Stimulated activated naive CD8-positive, alpha-beta T cell treated with anti-CD3 and anti-CD28 coated beads, Interleukin-15, amount 100 ng/mL, for 72 hours (primary cell): ENCODE data around the gene PLAA.
A peak's percentile ranks its signal among the peaks of the same experiment; 100 is the strongest.

Experiments used
- ATAC-seq: fragments of 150-1000 bp; cut with Tn5 transposase; 2 replicates; pipeline ENCODE4 v1.10.0; 2021; ENCODE audit warnings: mild to moderate bottlenecking, moderate library complexity
- DNase-seq, 2 donors: peaks; one replicate each; pipeline ENCODE4 v3.0.0; 2021 to 2022
- H3K27ac Mint-ChIP-seq, 2 donors: one replicate each; pipeline ENCODE4 v1.8.0; 2022; ENCODE audit warnings: mild to moderate bottlenecking in 2 of 2, mixed read lengths in 2 of 2, moderate library complexity in 2 of 2
- H3K27me3 Mint-ChIP-seq: one replicate; pipeline ENCODE4 v1.8.0; 2022; ENCODE audit warnings: mixed read lengths
- H3K4me1 Mint-ChIP-seq: one replicate; pipeline ENCODE4 v1.8.0; 2022; ENCODE audit warnings: mild to moderate bottlenecking, mixed read lengths
- H3K4me3 Mint-ChIP-seq, 2 donors: one replicate each; pipeline ENCODE4 v1.8.0; 2022; ENCODE audit warnings: mild to moderate bottlenecking in 2 of 2, mixed read lengths in 2 of 2, moderate library complexity in 1 of 2
- H3K9me3 Mint-ChIP-seq, 2 donors: one replicate each; pipeline ENCODE4 v1.8.0; 2022; ENCODE audit warnings: mixed read lengths in 2 of 2

The PLAA gene

DNA sequence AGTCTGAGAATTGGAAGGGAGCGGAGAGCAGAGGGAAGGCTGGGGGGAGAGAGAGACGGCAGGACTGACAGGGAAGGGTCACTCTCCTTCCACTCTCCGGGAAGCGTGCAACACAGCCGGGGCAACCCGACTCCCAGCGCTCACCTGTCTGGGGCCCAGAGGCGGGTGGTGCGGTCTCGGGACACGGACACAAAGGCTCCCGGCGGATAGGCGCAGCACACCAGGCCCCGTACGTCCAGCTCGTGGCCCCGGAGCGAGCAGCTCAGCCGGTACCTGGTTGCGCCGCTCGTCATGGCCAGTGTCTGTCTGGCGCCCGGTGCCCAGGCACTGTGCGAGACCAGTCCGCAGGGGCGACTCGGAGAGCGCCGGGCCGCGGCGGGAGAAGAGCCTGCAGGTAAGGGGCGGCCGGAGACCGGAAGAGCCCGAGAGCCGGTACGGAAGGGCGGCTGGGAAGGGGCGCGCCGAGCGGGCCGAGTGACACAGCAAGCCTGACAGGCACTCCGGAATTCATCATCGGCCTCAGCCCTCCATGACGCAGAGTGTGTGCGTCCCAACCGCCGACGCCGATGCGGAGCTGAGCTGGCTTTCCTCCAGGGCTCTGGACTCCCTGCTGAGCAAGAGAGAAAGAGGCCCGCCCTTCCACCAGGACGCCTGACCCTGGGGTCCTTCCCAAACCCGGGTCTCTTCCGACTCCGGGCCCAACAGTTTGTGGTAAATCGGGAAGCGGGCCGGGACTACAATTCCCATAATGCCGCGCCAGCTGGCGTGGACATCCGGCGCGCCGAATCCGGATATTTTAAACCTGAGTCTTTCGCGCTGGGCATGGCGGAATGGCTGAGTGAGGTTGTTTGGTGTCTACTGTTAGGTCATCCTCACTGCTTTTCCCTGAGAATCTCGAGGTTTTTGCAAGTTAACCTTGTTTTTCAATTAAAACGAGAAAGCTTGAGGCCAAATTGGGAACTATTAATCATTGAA, at the start of gene PLAA:
Gene PLAA (minus strand): TSS at position 490 of the 975 bp plus-strand sequence. CDS start 197 bp downstream, at position 293.
- no peaks in the 10 kb centered on the region for H3K27me3 Mint-ChIP-seq
- DNase-seq (peak; percentile 83 to 87), ATAC-seq (peak; percentile 98)
- peaks cover 38% of the 10 kb centered on the region for H3K4me1 Mint-ChIP-seq
- no peaks in the 10 kb centered on the region for H3K9me3 Mint-ChIP-seq
- peak within 1 kb of the TSS; percentile 99 to 100 for H3K27ac Mint-ChIP-seq
- peak within 1 kb of the TSS; percentile 82 to 98 for H3K4me3 Mint-ChIP-seq

DNA sequence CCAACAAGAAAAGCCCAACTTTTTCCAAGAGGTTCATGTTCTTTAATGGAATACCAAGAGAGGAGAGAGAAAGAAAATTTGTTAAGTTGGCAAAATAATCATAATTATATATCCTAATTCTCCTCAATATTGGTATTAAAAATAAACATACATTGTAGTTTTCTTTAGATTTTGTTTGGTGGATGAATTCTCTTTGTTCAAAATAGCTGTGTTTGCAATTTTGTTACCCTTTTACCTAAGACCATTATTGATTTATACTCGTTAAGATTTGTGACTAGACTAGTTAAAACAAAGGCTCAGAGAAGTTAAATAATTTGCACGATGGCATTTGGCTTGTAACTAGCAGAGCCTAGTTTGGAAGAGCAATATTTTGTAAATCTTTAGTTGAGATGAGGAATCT, 48.8 kb upstream of the PLAA start:
- no peak overlapping the region for H3K4me3 Mint-ChIP-seq
- no peak for DNase-seq

DNA sequence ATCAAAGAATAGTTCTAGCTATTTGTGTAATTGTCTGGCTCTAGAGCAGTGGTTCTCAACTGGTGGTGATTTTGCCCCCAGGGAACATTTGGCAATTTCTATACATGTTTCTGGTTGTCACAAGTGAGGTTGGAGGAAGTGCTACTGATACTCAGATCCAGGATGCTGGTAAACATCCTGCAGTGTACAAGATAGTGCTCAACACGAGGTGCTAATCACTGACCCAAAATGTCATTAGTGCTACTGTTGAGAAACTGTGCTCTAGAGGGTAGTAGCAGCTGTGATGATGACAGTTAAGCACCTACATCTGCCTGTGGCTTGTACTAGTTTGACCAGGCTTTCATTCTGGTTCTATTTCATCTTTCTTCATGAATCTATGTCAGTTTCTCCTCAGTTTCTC, 36.3 kb upstream of the PLAA start:
- Mint-ChIP-seq H3K4me3 (no peak overlapping the region), H3K27ac (no peak overlapping the region), H3K27me3 (no peaks in the 10 kb centered on the region), H3K9me3 (no peaks in the 10 kb centered on the region), H3K4me1 (no peaks in the 10 kb centered on the region)
- DNase-seq, result no peak
- no peak for ATAC-seq

More for the DNA sequence above, 48.8 kb upstream of the PLAA start:
- no peak for ATAC-seq
- H3K9me3 Mint-ChIP-seq, result no peaks in the 10 kb centered on the region
- H3K27ac Mint-ChIP-seq, result no peak overlapping the region
- no peaks in the 10 kb centered on the region for H3K27me3 Mint-ChIP-seq
- no peaks in the 10 kb centered on the region for H3K4me1 Mint-ChIP-seq

DNA sequence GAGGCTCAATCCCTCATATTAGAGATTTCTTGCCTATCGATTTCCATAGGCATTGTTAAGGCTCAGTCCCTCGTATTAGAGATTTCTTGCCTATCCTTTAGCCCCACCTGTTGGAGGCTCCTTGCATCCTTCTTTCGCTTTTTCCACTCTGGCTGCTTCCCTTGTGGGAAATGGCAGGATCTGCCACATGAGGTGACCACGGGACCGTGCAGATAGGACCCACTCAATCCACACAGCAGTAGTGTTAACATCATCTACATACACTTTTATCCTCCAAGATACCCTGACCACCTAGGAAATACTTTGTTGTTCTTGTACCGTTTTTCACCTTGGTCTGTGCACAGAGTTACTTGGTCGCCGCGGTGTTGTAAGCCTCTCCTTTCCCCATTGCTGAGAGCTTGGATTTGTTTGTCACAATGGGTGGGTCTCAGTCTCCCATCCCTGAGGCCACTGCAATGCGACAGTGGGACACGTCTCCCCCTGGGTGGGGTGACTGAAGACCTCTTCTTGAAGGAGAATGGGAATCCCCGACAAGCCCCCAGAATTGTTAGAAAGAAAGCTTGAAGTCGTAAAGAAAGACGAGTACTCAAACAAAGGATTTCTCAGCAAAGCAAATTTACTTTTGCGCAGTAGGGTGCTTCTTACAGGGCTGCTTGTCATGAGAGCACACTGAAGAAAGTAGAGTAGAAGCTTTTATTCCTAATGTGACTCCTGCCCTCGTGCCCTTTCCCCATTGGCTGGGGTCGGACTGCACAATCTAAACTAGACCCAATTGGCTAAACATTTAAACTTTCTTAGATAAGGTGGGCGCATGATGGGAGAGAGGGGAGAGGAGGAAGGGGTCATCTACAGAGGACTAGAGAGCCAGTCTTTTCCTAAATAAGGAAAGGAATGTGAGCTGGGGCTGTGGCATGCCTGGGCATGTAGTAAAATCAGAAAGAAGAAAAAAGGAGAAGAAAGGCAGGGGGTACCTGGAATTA, 29.0 kb upstream of the PLAA start:
- H3K9me3 Mint-ChIP-seq, result no peaks in the 10 kb centered on the region
- no peaks in the 10 kb centered on the region for H3K27me3 Mint-ChIP-seq
- DNase-seq, result no peak
- no peaks in the 10 kb centered on the region for H3K4me1 Mint-ChIP-seq
- ATAC-seq, result no peak
- H3K27ac Mint-ChIP-seq, result peak overlapping the region in 1 of 2 donors; percentile 8
- H3K4me3 Mint-ChIP-seq, result no peak overlapping the region

DNA sequence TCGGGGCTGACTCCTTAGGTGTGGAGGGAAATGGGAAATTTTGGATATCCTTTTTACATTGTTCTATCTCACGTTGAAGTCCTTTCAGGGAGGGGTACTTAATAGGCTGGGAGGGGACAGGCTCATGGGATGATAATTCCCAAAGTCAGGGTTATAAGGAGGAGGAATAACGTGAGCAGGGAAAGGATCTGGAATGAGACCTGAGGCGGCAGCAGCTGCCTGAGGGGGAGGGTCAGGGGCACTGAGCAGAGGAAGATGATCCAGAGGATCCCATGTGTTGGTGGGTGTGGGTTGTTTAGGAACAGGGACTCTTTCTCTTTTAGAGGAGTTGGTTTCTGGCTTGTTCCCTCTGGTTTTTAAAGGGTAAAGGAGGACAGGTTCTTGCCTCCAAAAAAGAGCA, 27.9 kb upstream of the PLAA start:
- Mint-ChIP-seq H3K27ac (no peak overlapping the region), H3K4me1 (no peaks in the 10 kb centered on the region)

DNA sequence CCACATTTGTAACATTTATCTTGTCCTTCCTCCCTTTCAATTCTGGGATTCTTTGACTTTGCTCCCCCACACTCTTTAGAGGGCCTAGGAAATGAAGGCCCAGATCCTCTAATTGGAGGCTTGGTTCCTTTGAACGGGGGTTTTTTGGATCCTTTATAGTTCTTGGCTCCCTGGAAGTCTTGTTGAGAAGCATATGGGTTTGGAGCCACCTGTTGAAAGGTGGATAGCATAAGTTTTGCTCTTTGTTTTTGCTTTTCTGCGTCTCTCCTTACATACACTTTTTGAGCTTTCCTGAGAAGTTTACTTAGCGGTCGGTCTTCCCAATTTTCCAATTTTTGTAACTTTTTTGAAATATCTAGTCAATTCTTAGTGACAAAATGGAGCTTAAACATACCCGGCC, 26.9 kb upstream of the PLAA start:
- Mint-ChIP-seq H3K4me3 (no peak overlapping the region), H3K27ac (peak overlapping the region in 1 of 2 donors; percentile 71), H3K27me3 (no peaks in the 10 kb centered on the region), H3K4me1 (no peaks in the 10 kb centered on the region), H3K9me3 (peaks cover 5 to 8% of the 10 kb centered on the region in 2 donors)
- ATAC-seq, result no peak
- DNase-seq, result no peak

More for the DNA sequence above, 27.9 kb upstream of the PLAA start:
- H3K4me3 Mint-ChIP-seq, result no peak overlapping the region
- DNase-seq (no peak), ATAC-seq (no peak)
- H3K9me3 Mint-ChIP-seq, result peaks cover 0 to under 1% of the 10 kb centered on the region in 2 donors
- H3K27me3 Mint-ChIP-seq, result no peaks in the 10 kb centered on the region

DNA sequence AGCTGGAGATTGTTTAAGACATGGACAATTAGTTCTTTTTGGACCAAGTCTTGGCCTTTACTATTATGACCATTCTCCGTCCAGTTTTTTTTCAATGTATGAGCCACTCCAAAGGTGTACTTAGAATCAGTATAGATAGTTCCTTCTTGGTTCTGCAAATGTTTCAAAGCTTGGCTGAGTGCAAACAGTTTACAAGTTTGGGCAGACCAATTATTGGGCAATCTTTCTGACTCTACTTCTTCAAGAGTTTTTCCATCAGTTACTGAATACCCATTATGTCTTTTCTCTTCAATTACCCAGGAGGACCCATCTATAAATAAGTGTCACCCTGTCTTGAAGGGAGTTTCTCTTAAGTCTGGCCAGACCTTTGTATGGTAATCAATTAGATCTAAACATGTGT, 24.7 kb upstream of the PLAA start:
- DNase-seq, result no peak
- peaks cover 8 to 9% of the 10 kb centered on the region in 2 donors for H3K9me3 Mint-ChIP-seq
- no peak overlapping the region for H3K27ac Mint-ChIP-seq
- H3K4me1 Mint-ChIP-seq, result no peaks in the 10 kb centered on the region
- no peaks in the 10 kb centered on the region for H3K27me3 Mint-ChIP-seq
- ATAC-seq, result no peak
- H3K4me3 Mint-ChIP-seq, result no peak overlapping the region

DNA sequence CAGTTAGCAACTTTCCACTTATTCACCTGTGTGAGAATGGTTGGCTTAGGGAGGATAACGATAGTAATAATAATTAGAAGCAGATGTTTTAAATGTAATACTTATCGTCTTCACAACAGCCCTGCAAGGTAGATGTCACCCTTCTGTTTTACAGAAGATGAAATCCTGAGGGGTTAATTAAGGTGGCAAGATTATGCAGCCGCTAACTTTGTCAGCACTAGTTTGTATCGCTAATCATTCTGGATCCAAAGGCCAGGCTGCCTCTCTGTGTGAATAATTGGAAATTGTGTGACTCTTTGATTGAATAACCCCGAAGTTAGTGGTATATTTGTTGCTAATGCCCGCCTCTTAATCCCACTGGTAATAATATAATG, 9.8 kb upstream of the PLAA start:
- H3K4me3 Mint-ChIP-seq, result peak overlapping the region; percentile 84 to 88
- peaks cover 29% of the 10 kb centered on the region for H3K4me1 Mint-ChIP-seq
- H3K27ac Mint-ChIP-seq, result peak overlapping the region in 1 of 2 donors; percentile 98
- DNase-seq (no peak), ATAC-seq (no peak)
- H3K9me3 Mint-ChIP-seq, result no peaks in the 10 kb centered on the region
- H3K27me3 Mint-ChIP-seq, result no peaks in the 10 kb centered on the region

DNA sequence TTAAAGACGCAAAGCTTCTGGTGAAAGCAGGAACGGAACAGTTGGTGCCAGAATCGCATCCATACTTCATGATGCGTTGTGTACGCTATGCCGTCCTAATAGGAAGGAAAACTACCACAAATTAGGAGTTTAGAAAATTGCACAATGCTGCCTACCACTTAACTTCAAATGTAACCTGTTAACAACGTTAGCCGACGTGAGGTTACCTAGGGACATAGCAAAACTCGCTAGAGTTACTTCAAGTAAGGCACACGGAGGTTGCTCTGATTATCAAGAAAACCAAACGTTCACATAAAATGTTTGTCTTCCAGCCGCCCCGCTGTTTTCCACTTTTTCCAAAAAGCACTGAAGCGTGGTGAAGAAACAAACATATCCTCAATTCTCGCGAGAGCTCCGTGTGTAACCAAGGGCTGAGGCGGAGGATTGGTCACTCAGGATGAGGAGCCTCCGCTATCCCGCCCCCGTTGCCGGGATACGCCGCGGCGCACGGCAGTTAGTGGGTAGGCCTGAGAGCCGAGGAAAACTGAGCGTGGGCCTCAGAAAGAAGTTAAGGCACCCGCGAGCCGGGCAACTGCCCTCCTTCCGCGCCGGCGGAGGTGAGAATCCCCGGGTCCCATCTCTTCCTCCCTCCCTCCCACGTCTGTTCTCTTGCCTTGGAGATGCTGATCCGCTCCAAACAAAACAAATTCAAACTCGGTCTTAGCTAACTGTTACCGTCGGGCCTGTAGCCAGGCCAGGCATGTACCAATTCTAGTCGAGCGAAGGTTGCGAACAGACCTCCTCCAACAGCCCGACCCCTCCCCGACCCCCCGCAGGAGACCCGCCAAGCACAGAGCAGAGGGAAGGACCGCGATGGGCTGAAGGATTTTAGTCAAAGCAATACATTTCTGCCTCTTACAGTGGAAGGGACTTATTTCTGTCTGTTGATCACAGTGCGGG, 9.1 kb upstream of the PLAA start, which contains the start of gene IFT74:
Gene IFT74 (plus strand): TSS at position 492 of the 939 bp plus-strand sequence. CDS start 5,556 bp downstream, outside the sequence.
- H3K27me3 Mint-ChIP-seq, result no peaks in the 10 kb centered on the region
- H3K4me1 Mint-ChIP-seq, result peaks cover 26% of the 10 kb centered on the region
- peak within 1 kb of the TSS; percentile 84 to 88 for H3K4me3 Mint-ChIP-seq
- ATAC-seq, result peak; percentile 99
- H3K9me3 Mint-ChIP-seq, result no peaks in the 10 kb centered on the region
- peak; percentile 90 to 93 for DNase-seq
- peak within 1 kb of the TSS; percentile 98 for H3K27ac Mint-ChIP-seq

DNA sequence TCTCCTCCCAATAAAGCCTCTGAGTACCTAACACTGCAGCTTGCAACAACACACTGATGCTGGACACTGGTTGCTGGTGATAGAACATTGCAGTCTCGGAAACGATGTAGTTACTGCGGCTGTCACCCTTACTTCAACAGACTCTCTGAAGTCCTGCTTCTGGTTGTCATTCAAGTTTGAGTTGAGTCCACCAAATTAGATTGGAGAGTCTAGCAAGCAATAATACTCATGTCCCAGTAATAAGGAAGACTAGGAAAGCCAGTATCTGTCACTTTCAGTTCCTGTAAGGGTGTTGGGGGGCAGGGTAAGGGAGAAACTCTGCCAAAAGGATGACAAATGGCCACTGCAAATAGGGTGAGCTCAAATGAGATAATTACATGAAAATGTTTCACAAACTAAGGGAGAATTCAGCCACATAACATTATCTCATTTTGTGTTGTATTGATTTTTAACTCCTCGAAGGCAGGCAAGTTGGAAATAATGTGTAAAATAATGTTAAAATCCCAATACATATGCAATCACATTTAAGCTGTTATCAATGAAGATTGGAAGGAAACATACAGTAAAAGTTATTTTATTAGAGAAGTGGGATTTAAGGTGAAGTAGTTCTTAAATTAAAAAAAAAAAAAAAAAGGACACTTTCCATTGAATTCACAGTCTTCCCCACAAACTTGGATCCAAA, 8.3 kb upstream of the PLAA start:
- peaks cover 26% of the 10 kb centered on the region for H3K4me1 Mint-ChIP-seq
- ATAC-seq, result no peak
- no peaks in the 10 kb centered on the region for H3K27me3 Mint-ChIP-seq
- DNase-seq, result no peak
- peak overlapping the region; percentile 84 to 88 for H3K4me3 Mint-ChIP-seq
- no peaks in the 10 kb centered on the region for H3K9me3 Mint-ChIP-seq
- H3K27ac Mint-ChIP-seq, result peak overlapping the region; percentile 98

DNA sequence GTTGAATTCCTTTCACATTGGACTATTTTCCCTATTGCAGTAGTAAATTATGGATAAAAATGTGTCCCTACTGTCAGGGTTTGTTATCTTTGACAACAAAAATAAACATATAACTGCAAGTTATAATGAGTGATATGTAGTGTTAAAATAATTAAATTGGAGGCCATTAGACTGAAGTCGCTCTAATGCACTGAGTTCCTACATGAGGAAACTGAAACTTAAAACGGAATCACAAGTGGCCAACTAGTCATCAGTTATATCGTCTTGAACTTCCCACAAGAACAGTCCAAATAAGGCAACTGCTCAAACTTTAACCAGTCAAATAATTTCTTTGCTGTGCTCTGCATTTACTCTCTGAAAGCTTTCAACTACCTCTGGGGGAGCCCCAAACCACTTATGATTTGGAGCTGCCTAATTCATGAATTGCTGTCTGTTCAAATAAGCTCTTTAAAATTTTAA, 7.0 kb upstream of the PLAA start:
- Mint-ChIP-seq H3K9me3 (no peaks in the 10 kb centered on the region), H3K4me3 (peak overlapping the region; percentile 40 to 45), H3K27ac (no peak overlapping the region), H3K4me1 (peaks cover 26% of the 10 kb centered on the region), H3K27me3 (no peaks in the 10 kb centered on the region)
- peak in 1 of 2 donors; percentile 7 for DNase-seq
- peak; percentile 61 for ATAC-seq

DNA sequence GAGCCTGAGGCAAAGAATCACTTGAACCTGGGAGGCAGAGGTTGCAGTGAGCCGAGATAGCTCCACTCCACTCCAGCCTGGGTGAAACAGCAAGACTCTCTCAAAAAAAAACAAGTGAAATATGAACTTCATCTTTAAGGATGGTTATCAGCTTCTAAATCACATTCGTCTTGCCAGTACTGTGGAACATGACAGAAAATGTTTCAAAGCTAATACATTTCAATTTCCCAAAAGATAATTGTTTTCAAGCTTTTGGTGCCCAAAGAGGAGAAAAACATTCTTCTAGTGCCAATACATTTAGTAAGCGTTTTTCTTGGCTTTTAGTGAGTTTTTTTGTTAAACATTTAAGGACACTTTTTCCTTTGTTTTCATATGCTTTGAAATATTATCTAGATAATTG, 4.8 kb upstream of the PLAA start:
- Mint-ChIP-seq H3K4me3 (no peak overlapping the region), H3K9me3 (no peaks in the 10 kb centered on the region), H3K27ac (no peak overlapping the region), H3K27me3 (no peaks in the 10 kb centered on the region), H3K4me1 (peaks cover 32% of the 10 kb centered on the region)
- ATAC-seq (no peak), DNase-seq (no peak)

DNA sequence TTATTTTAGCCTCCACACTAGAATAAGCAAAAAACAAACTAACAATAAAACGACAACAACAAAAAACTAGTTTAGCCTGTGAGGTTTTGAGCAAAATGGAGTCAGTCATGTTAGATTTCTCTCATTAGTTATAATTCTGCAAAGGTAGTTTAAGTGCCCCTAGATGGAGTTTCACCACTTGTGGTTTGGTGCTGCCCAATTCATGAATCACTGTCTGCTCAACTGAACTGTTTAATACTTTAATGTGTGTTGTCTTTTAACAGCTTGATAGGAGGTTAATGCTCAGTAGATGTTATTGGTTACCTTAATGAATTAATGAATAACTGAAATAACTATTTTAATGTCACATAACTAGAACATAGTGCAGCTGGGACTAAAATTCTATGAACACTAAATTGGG, 3.5 kb upstream of the PLAA start:
- Mint-ChIP-seq H3K27ac (no peak overlapping the region), H3K4me1 (peaks cover 38% of the 10 kb centered on the region), H3K4me3 (no peak overlapping the region), H3K9me3 (no peaks in the 10 kb centered on the region), H3K27me3 (no peaks in the 10 kb centered on the region)
- ATAC-seq, result no peak
- no peak for DNase-seq

DNA sequence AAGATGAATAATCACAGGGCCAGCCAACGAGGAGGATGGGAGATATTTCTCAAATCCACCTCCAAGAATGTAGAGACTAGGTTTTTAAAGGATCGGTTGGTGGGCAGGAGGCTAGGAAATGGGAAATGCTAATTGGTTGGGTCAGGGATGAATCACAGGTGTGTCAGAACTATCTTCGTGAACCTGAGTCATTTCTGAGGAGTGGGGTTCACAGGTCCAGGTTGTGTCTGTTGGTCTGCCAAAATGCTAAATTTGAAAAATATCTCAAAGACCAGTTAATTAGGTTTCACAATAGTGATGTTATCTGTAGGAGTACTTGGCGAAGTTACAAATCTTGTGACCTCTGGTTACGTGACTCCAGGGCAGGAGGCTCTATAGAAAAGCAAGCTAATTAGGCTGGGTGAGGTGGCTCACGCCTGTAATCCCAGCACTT, 2.6 kb upstream of the PLAA start:
- Mint-ChIP-seq H3K27ac (no peak overlapping the region), H3K27me3 (no peaks in the 10 kb centered on the region), H3K4me3 (no peak overlapping the region), H3K4me1 (peaks cover 37% of the 10 kb centered on the region), H3K9me3 (no peaks in the 10 kb centered on the region)
- DNase-seq, result no peak
- ATAC-seq, result no peak
